Subcutaneous adipose tissue (tissue), 4 donors: ENCODE measurements around the gene MAGOHB. TPM values are rescaled to one million over a fixed set of nuclear protein-coding genes. Genes with fewer than 3 reads are reported as not detected.

Experiments
- total RNA-seq, 4 donors: library from RNA; depleted of rRNA; stranded (reverse); fragments of >200 nt; gene quantifications; one replicate each; pipeline ENCODE4 v1.1.0, GENCODE V29; 2016
- TF ChIP-seq, protein P1 (sequence below): fragments of 450-650 bp; IDR thresholded peaks from one replicate; pipeline ENCODE4 v1.5.1; 2016; ENCODE audit warnings: low read depth, mild to moderate bottlenecking, control low read depth, antibody characterized with exemption, moderate library complexity

MAGOHB gene
- total RNA-seq, 4 donors from 2014 or later: 11.7 to 24.7 (median 14.4) TPM

- TF ChIP-seq, protein P1, sequence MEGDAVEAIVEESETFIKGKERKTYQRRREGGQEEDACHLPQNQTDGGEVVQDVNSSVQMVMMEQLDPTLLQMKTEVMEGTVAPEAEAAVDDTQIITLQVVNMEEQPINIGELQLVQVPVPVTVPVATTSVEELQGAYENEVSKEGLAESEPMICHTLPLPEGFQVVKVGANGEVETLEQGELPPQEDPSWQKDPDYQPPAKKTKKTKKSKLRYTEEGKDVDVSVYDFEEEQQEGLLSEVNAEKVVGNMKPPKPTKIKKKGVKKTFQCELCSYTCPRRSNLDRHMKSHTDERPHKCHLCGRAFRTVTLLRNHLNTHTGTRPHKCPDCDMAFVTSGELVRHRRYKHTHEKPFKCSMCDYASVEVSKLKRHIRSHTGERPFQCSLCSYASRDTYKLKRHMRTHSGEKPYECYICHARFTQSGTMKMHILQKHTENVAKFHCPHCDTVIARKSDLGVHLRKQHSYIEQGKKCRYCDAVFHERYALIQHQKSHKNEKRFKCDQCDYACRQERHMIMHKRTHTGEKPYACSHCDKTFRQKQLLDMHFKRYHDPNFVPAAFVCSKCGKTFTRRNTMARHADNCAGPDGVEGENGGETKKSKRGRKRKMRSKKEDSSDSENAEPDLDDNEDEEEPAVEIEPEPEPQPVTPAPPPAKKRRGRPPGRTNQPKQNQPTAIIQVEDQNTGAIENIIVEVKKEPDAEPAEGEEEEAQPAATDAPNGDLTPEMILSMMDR: no peak
Measured at GRCh38 chr12:10563002-10563401, 50.4 kb downstream of the MAGOHB start.

- TF ChIP-seq, protein P1: no peak
Measured at GRCh38 chr12:10562306-10562933, 51.0 kb downstream of the MAGOHB start.

- TF ChIP-seq, protein P1: no peak
Measured at GRCh38 chr12:10559244-10559643, 54.2 kb downstream of the MAGOHB start.

GRCh38 chr12:10558789-10559188, 54.6 kb downstream of the MAGOHB start:
- TF ChIP-seq, protein P1: no peak

DNA sequence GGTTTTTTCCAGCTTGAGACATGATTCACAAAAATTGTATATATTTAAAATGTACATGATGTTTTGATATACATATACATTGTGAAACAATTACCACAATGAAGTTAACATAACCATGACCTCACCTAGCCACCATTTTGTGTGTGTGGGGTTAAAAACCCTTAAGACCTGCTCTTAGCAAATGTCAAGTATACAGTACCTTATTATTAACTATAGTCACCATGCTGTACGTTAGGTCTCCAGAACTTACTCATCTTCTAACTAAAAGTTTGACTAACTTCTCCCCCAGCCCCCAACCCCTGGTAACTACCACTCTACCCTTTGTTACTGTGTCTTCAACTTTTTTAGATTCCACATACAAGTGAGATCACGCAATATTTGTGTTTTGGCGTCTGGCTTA, 55.1 kb downstream of the MAGOHB start:
- TF ChIP-seq, protein P1: no peak

- TF ChIP-seq, protein P1: no peak
Measured at GRCh38 chr12:10557766-10558165, 55.6 kb downstream of the MAGOHB start.

- TF ChIP-seq, protein P1: no peak
Measured at GRCh38 chr12:10557329-10557728, 56.1 kb downstream of the MAGOHB start.
